PFSK-1 (cell line): Measurements from ENCODE around the gene PTPRM.

Experiments
- FOXP2 ChIP-seq: optimal IDR thresholded peaks from 2 replicates; pipeline ENCODE3; 2011; ENCODE audit warnings: borderline replicate concordance, control low read depth, inconsistent platforms; ENCODE audit not compliant: insufficient read depth; ENCODE audit errors: extremely low read length, extremely low read depth
- POLR2AphosphoS5 ChIP-seq: IDR thresholded peaks from 2 replicates; pipeline ENCODE4 v1.6.1; 2012; ENCODE audit warnings: low read depth, mild to moderate bottlenecking, control low read depth, low read length, moderate library complexity
- REST ChIP-seq, 2 experiments: IDR thresholded peaks; 2 replicates each; pipeline versions ENCODE4 v1.6.1 to v1.8.0; 2011 to 2012; ENCODE audit warnings: low read depth in 2 of 2, low read length in 2 of 2, control low read depth in 1 of 2, inconsistent platforms in 1 of 2, mild to moderate bottlenecking in 1 of 2, moderate library complexity in 1 of 2; ENCODE audit not compliant: insufficient read depth in 1 of 2
- SIN3A ChIP-seq: IDR thresholded peaks from 2 replicates; pipeline ENCODE4 v1.6.1; 2012; ENCODE audit warnings: mild to moderate bottlenecking, low read length, moderate library complexity, borderline replicate concordance; ENCODE audit not compliant: insufficient read depth
- TAF1 ChIP-seq: IDR thresholded peaks from 2 replicates; pipeline ENCODE4 v1.6.1; 2012; ENCODE audit warnings: low read length, control low read depth, borderline replicate concordance; ENCODE audit not compliant: insufficient read depth

Gene PTPRM

GRCh38 chr18:7892556-7892955 lies 325.4 kb downstream of the PTPRM start:
- TF ChIP-seq FOXP2 (no peak), POLR2AphosphoS5 (no peak), TAF1 (no peak), REST (IDR thresholded peaks at IDR 0.05; ENCODE audit: insufficient read depth in 1 of 2, low read depth in 2 of 2, low read length in 2 of 2) (no peak), SIN3A (no peak)

- TF ChIP-seq FOXP2 (no peak), SIN3A (no peak), REST (IDR thresholded peaks at IDR 0.05; ENCODE audit: insufficient read depth in 1 of 2, low read depth in 2 of 2, low read length in 2 of 2) (no peak), POLR2AphosphoS5 (no peak), TAF1 (no peak)
These were observed 327.5 kb downstream of the PTPRM start for GRCh38 chr18:7894592-7894991.

- TF ChIP-seq SIN3A (no peak), POLR2AphosphoS5 (no peak), TAF1 (no peak), REST (IDR thresholded peaks at IDR 0.05; ENCODE audit: insufficient read depth in 1 of 2, low read depth in 2 of 2, low read length in 2 of 2) (no peak), FOXP2 (no peak)
These were observed 328.2 kb downstream of the PTPRM start for GRCh38 chr18:7895346-7895745.

- TF ChIP-seq SIN3A = no peak
- no peak for TF ChIP-seq POLR2AphosphoS5
- TF ChIP-seq FOXP2 = no peak
- TF ChIP-seq REST (IDR thresholded peaks at IDR 0.05; ENCODE audit: insufficient read depth in 1 of 2, low read depth in 2 of 2, low read length in 2 of 2) = no peak
- no peak for TF ChIP-seq TAF1
These were observed 329.0 kb downstream of the PTPRM start for GRCh38 chr18:7896161-7896560.

GRCh38 chr18:7896805-7897518 lies 329.8 kb downstream of the PTPRM start:
- TF ChIP-seq FOXP2 (no peak), SIN3A (no peak), POLR2AphosphoS5 (no peak), TAF1 (no peak), REST (IDR thresholded peaks at IDR 0.05; ENCODE audit: insufficient read depth in 1 of 2, low read depth in 2 of 2, low read length in 2 of 2) (no peak)
